Myocyte (in vitro differentiated cells): Measurements from ENCODE around the gene WDR35. TPM values are rescaled to one million over a fixed set of nuclear protein-coding genes. Genes with fewer than 3 reads are reported as not detected.
"Not testable (repeated sequence)": the region's sequence is repeated elsewhere in the genome, so short reads cannot be mapped to it uniquely, and the experiment has no call there.

ENCODE experiments used
- DNase-seq: peaks from one replicate; pipeline ENCODE4 v3.0.0-alpha.2; 2012; ENCODE audit warnings: low read depth
- total RNA-seq: library from RNA; depleted of rRNA; stranded (reverse); fragments of >200 nt; gene quantifications from 2 replicates; pipeline ENCODE4 v1.2.3, GENCODE V29; 2014

The WDR35 gene
- total RNA-seq, 1 donor from 2014 or later = 10.6 TPM

DNA sequence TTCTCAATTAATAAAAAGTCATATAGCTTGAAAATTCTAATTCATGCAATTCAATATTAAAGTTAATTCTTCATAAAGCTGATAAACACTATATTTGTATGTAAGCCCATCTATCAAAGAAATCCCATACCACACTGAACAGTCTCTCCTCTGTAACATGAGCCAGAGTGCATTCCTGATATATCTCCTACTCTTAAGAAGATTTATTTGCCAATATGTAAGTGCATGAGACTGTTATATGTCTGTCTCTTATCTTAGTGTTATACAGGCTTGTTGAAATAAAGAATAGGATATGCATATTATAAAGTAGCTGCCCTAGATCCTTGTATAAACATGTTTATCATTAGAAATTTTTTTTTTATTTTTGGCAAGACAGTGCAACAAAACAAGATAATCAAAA is 47.7 kb downstream of the WDR35 start:
- no peak for DNase-seq

DNA sequence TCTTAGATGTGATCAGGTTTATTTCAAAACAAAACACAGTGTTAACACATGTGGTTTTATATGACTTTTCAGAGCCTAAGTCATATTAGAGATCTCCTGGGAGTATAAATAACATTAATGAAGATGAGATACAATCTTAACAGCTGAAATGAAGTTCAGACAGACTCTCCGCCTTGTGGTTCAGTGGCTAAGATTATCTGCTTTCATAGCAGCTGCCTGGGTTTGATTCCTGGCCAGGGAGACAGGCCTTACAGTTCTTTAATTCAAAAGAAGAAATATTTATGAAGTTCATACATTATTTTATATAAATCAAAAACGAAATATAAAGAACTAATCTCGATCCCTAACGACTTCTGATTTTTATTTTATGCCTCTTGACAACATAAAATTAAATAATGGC is 52.9 kb downstream of the WDR35 start:
- peak; percentile 82 for DNase-seq

GRCh38 chr2:19936203-19936602 is 53.7 kb downstream of the WDR35 start:
- DNase-seq = no peak

DNA sequence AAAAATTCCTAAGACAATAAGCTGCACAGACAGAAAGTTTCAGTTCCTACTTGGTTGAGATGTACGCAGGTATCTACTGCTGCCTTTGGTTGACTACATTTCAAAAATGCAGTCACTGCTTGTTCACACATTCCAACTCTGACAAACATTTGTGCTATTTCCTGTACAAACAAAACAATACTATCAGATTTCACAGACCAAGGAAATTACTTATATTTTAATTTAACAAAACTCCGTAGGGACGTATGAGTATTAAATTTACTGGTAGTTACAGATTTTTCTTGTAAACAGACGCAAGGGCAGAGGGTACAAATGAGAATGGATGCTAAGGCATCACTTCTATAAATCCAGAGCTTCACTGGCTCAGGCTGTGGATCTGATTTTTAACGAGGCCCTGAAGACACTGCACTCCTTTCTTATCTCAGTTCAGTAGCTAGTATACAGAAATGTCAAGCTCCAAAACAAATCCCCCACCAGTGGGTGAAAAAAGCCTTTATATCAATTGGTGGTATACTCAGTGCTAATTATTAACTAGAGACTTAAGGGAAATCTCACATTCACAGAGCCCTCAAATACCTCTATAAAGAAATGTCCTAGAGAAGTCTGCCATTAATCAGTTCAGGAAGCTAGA is 56.4 kb downstream of the WDR35 start:
- peak; percentile 43 for DNase-seq

GRCh38 chr2:19932928-19933327 is 57.0 kb downstream of the WDR35 start:
- DNase-seq = no peak

GRCh38 chr2:19929226-19929625 is 60.7 kb downstream of the WDR35 start:
- DNase-seq = no peak

DNA sequence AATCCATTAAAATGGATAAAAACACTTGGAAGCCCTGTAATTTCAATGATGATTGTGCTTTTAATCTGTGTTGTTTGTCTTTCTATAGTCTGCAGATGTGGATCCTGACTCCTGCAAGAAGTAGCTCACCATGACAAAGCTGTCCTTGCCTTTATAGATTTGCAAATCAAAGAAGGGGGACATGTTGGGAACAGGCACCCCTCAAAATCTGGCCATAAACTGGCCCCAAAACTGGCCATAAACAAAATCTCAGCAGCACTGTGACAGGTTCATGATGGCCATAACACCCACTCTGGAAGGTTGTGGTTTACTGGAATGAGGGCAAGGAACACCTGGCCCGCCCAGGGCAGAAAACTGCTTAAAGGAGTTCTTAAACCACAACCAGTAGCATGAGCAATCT is 62.1 kb downstream of the WDR35 start:
- DNase-seq = not testable (repeated sequence)

GRCh38 chr2:19924526-19924925 is 65.4 kb downstream of the WDR35 start:
- not testable (repeated sequence) for DNase-seq

GRCh38 chr2:19922188-19922587 is 67.7 kb downstream of the WDR35 start:
- not testable (repeated sequence) for DNase-seq

GRCh38 chr2:19916385-19916950 is 73.4 kb downstream of the WDR35 start:
- DNase-seq = no peak

DNA sequence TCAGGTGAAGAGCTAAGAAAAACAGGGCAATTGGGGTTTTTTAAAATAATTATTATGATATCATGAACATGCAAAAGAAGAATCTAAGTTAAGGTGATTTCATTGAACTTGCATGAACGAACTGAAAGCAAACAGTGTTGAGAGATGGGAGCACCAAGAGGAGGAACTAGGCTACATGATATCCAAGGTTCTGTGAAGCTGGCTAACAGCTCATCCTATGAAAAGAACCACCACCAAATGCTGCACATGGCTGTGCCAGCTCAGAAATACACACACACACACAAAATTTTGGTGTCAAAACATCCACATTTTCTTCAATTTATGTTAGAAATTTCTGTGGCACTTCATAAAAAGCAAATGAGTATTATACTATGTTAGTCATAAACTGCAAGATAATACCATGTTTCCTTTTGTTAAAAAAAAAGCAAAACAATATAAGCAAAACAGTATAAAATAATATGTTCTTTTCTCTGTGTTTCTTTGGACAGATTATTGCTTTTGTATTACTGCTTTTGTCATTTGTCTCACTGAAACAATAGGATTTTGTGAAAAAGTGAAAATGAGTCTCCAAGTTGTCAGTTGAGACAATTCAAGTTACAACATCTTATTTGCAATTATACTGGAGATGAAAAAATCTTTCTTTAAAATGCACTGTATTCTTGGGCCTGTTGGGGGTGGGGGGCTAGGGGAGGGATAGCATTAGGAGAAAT is 75.5 kb downstream of the WDR35 start:
- no peak for DNase-seq

GRCh38 chr2:19911808-19912509 is 77.9 kb downstream of the WDR35 start:
- peak; percentile 57 for DNase-seq

- DNase-seq = no peak
Measured at GRCh38 chr2:19902216-19902740, 87.6 kb downstream of the WDR35 start.

GRCh38 chr2:19901442-19902215 is 88.3 kb downstream of the WDR35 start, which contains the start of gene TTC32:
Gene TTC32 (minus strand): TSS chr2:19901983. CDS start chr2:19901854, 129 bp downstream.
- peak; percentile 96 for DNase-seq

DNA sequence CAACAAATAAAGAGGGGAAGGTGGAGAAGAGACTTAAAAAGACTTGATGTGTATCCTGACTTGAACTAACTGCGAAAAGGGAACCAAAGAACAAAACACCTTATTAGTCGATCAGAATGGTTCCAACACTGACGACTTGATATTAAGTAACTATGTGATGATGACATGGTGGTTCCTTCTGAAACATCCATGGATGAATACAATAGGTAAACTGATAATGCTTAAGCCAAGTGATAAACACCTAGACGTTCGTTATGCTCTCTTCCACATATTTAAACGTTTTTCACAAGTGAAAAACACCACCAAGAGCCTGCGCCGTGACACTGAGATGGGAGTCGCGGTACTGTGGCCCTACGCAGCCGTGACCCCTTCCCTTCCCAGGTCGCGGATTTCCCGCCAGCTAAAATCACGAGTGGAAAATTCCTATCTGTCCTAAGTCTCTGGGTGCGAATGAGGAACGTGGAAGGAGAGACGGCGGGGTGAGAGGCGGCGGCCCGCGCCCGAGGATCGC is 88.9 kb downstream of the WDR35 start:
- DNase-seq = no peak

- peak; percentile 28 for DNase-seq
Measured at GRCh38 chr2:19899985-19900930, 89.6 kb downstream of the WDR35 start.

DNA sequence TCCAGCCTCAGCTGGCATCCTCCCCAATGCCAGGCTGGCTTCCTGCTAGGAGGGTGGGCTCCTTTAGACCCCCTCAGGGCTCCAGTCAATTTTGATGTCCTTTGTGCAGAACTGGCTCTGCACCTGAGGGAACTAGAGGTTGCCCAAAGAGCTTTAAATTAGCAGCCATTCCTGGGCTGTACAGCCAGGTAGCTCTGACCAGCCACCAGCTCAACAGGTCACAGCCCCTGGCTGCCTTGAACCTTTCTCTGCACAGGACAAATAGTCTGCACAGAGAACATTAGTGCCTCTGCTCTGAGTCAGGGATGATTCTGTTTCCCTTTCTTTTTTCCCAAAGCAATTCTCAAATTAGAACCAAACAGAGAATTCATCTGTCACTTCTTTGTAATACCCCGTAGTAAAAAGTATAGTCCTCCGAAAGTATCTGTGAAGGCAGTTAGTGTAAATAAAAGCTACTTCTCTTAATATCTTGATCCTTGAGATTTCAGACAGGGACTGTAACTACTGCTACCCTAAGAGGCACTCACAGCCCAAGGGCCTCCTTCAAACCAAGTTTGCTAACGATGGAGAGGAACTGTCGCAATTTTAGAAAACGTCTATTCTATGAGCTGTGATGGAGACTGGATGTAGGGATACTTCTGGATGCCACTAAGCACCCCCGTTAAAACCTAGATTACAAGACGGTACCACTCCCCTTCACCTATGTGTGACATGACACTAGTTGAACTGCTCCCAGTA is 91.1 kb downstream of the WDR35 start:
- DNase-seq = no peak

GRCh38 chr2:19897623-19898245 is 92.2 kb downstream of the WDR35 start:
- DNase-seq = no peak
